Measurements from ENCODE around the gene SPAM1. TPM values are rescaled to one million over a fixed set of nuclear protein-coding genes. Genes with fewer than 3 reads are reported as not detected.

The SPAM1 gene
- total RNA-seq, 1 donor from 2014 or later: not detected

DNA sequence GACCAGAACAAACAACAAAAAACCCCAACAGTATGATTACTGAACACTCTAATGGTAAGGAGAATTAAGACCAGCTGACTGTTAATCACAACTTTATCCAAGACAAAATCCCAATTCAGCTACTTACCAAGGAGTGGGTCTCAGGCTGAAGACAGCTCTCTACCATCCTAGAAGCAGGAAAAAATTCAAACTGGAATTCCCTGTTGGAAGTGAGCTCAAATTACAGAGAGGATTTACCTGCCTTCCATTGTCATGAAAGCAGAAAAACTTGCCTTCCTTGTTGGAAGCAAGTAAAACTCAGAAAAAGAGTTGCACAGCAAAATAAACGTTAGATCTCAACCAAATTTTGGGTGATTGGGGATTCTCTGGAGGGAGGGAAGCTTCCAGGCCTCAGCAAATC is 20.9 kb downstream of the SPAM1 start:
- no peak overlapping the region for H3K4me3 ChIP-seq (ENCODE audit: low read depth, low read length)
- no peak for DNase-seq (ENCODE audit: low read depth)
- TF ChIP-seq, protein P1, sequence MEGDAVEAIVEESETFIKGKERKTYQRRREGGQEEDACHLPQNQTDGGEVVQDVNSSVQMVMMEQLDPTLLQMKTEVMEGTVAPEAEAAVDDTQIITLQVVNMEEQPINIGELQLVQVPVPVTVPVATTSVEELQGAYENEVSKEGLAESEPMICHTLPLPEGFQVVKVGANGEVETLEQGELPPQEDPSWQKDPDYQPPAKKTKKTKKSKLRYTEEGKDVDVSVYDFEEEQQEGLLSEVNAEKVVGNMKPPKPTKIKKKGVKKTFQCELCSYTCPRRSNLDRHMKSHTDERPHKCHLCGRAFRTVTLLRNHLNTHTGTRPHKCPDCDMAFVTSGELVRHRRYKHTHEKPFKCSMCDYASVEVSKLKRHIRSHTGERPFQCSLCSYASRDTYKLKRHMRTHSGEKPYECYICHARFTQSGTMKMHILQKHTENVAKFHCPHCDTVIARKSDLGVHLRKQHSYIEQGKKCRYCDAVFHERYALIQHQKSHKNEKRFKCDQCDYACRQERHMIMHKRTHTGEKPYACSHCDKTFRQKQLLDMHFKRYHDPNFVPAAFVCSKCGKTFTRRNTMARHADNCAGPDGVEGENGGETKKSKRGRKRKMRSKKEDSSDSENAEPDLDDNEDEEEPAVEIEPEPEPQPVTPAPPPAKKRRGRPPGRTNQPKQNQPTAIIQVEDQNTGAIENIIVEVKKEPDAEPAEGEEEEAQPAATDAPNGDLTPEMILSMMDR (conservative IDR thresholded peaks at IDR 0.05; ENCODE audit: low read depth, low read length): no peak

DNA sequence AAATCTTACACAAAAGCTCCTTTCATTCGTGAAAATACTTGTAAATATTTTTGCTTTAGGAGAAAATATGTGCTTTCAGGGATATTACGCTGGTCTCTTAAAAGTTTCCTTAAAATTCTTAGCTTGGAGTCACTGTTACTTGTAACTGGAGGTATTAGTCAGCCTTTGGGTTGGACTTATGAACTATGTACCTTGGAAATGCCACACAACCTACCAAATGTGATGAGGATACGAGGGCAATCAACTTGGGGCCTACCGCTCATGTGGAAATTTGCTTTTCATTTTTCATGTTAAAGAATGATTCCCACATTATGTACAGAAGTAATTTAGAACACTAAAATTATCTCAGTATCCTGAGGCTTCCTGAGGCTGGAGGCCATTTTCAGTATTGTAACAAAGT is 23.1 kb downstream of the SPAM1 start:
- no peak for DNase-seq (ENCODE audit: low read depth)
- TF ChIP-seq, protein P1 (conservative IDR thresholded peaks at IDR 0.05; ENCODE audit: low read depth, low read length): no peak
- no peak overlapping the region for H3K4me3 ChIP-seq (ENCODE audit: low read depth, low read length)

DNA sequence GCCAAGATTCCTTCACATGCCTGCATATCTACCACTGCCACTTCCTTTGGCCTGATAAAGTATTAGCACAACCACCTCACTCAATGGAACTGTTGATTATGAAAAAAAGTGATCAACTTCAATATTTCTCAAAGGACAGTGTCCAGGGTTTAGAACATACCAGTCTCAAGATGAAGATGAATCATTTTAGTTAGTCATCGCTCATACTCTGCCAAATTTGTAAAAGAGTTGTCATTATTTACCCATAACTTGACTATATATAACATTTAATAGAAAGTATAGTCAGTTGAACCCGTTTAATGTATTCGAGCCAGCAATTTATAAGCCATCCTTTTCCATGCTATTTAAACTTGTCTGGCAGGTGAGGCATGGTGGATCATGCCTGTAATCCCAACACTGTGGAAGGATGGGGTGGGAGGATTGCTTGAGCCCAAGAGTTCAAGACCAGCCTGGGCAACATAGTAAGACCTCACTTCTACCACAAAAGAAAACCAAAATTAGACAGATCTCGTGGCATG is 33.2 kb downstream of the SPAM1 start:
- DNase-seq (ENCODE audit: low read depth): no peak
- no peak overlapping the region for H3K4me3 ChIP-seq (ENCODE audit: low read depth, low read length)
- TF ChIP-seq, protein P1 (conservative IDR thresholded peaks at IDR 0.05; ENCODE audit: low read depth, low read length): no peak

DNA sequence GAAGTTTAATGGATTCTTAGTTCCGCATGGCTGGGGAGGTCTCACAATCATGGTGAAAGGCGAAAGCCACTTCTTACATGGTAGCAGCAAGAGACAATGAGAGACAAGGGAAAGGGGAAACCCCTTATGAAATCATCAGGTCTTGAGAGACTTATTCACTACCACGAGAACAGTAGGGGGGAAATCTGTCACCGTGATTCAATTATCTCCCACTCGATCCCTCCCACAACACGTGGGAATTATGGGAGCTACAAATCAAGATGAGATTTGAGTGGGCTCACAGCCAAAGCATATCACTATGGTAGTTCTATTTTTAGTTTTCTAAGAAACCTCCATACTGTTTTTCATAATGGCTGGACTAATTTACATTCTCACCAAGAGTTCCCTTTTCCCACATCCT is 36.7 kb downstream of the SPAM1 start:
- TF ChIP-seq, protein P1 (conservative IDR thresholded peaks at IDR 0.05; ENCODE audit: low read depth, low read length): no peak

GRCh38 chr7:123966936-123967335 is 41.9 kb downstream of the SPAM1 start:
- H3K4me3 ChIP-seq (ENCODE audit: low read depth, low read length): no peak overlapping the region
- TF ChIP-seq, protein P1 (conservative IDR thresholded peaks at IDR 0.05; ENCODE audit: low read depth, low read length): no peak
- no peak for DNase-seq (ENCODE audit: low read depth)

More for the DNA sequence above, 36.7 kb downstream of the SPAM1 start:
- no peak overlapping the region for H3K4me3 ChIP-seq (ENCODE audit: low read depth, low read length)
- peak; percentile 75 for DNase-seq (ENCODE audit: low read depth)

GRCh38 chr7:123972045-123972444 is 47.0 kb downstream of the SPAM1 start:
- TF ChIP-seq, protein P1 (conservative IDR thresholded peaks at IDR 0.05; ENCODE audit: low read depth, low read length): no peak
- no peak for DNase-seq (ENCODE audit: low read depth)
- H3K4me3 ChIP-seq (ENCODE audit: low read depth, low read length): no peak overlapping the region

DNA sequence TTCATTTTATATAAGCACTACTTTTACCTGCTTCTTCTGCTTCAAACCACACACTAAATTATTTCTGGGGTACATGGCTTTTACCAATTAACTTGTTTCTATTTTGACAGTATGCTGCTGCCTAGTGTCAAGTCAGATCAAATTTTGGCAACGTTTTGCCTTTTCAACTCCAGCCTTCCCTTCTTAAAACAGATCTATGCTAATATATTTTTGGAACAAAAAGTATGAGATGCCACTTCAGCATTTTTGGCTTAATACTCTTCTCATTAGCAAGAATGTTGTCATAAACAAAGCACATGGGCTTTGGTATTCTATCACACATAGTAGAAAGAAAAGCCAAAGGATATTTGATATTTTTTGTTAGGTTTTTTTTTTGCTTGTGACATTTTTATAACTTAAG is 47.8 kb downstream of the SPAM1 start:
- no peak overlapping the region for H3K4me3 ChIP-seq (ENCODE audit: low read depth, low read length)
- TF ChIP-seq, protein P1 (conservative IDR thresholded peaks at IDR 0.05; ENCODE audit: low read depth, low read length): no peak
- no peak for DNase-seq (ENCODE audit: low read depth)

Data from epithelial cell of proximal tubule (primary cell).